H1 (cell line): ENCODE data around the gene ADGRL3.

Experiments
- CEBPB ChIP-seq: IDR thresholded peaks from 2 replicates; pipeline ENCODE4 v1.6.1; 2012; ENCODE audit warnings: low read depth, low read length
- CHD2 ChIP-seq: IDR thresholded peaks from 2 replicates; pipeline ENCODE4 v1.6.1; 2012; ENCODE audit warnings: low read length, improper control_type of control experiment
- CREB1 ChIP-seq: IDR thresholded peaks from 2 replicates; pipeline ENCODE4 v1.6.1; 2012; ENCODE audit warnings: inconsistent platforms
- EP300 ChIP-seq, 2 experiments: IDR thresholded peaks; 1 replicate in 1 of 2; 2 replicates in 1 of 2; pipeline ENCODE4 v1.6.1; 2011 to 2012; ENCODE audit warnings: low read depth in 2 of 2, low read length in 2 of 2, mild to moderate bottlenecking in 2 of 2, borderline replicate concordance in 1 of 2, inconsistent platforms in 1 of 2, moderate library complexity in 1 of 2
- EZH2 ChIP-seq: fragments of 200-600 bp; sonication (generic); IDR thresholded peaks from 2 replicates; pipeline ENCODE4 v1.7.1; 2012; ENCODE audit warnings: low read depth, mild to moderate bottlenecking, moderate library complexity, low read length, inconsistent platforms; ENCODE audit not compliant: severe bottlenecking
- MAFK ChIP-seq: IDR thresholded peaks from 2 replicates; pipeline ENCODE4 v1.6.1; 2012; ENCODE audit warnings: low read depth, mild to moderate bottlenecking, improper control_type of control experiment, low read length
- POLR2A ChIP-seq, 2 experiments: IDR thresholded peaks; 1 replicate in 1 of 2; 2 replicates in 1 of 2; pipeline ENCODE4 v1.6.1; 2011; ENCODE audit warnings: low read depth in 2 of 2, low read length in 2 of 2, mild to moderate bottlenecking in 2 of 2; ENCODE audit errors: control extremely low read depth in 1 of 2
- POLR2AphosphoS5 ChIP-seq: IDR thresholded peaks from 2 replicates; pipeline ENCODE4 v1.6.1; 2011; ENCODE audit warnings: low read depth, low read length
- RAD21 ChIP-seq, 2 experiments: IDR thresholded peaks in 1 of 2; conservative IDR thresholded peaks in 1 of 2; 2 replicates each; pipeline ENCODE4 v1.6.1; 2011; ENCODE audit warnings: low read depth in 2 of 2, low read length in 2 of 2, improper control_type of control experiment in 1 of 2, inconsistent platforms in 1 of 2, mild to moderate bottlenecking in 1 of 2, moderate library complexity in 1 of 2
- RXRA ChIP-seq: IDR thresholded peaks from 2 replicates; pipeline ENCODE4 v1.6.1; 2011; ENCODE audit warnings: low read depth, mild to moderate bottlenecking, low read length, moderate library complexity; ENCODE audit not compliant: insufficient read depth
- TAF1 ChIP-seq: IDR thresholded peaks from 2 replicates; pipeline ENCODE4 v1.6.1; 2011; ENCODE audit warnings: mild to moderate bottlenecking, low read depth, low read length
- TF ChIP-seq, protein P1 (sequence below), 3 experiments: IDR thresholded peaks; 1 replicate in 2 of 3; 2 replicates in 1 of 3; pipeline versions ENCODE4 v1.5.1 to v1.6.1; 2011; ENCODE audit warnings: low read length in 3 of 3, mild to moderate bottlenecking in 3 of 3, inconsistent platforms in 2 of 3, low read depth in 1 of 3, moderate library complexity in 1 of 3; ENCODE audit not compliant: insufficient read depth in 1 of 3; ENCODE audit errors: control extremely low read depth in 1 of 3
- TF ChIP-seq, protein P2 (sequence below): IDR thresholded peaks from 2 replicates; pipeline ENCODE4 v1.6.1; 2012; ENCODE audit warnings: inconsistent platforms

DNA sequence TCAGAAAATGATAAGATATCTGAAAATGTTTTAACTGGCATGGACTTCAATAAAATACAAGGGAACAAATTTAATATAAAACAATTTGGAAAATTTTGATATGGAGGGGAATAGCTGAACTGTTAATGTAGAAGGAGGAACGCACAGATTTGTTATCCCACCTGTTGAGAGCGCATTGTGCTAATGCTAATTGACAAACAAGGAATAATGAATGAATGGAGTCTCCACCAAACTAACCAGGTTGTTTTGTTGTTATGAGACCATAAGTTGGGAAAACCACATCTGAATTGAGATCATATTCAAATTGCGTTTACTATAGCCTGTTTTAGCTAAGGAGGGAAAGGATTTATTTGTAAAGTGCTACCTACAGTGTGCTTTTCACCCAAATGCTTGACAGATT lies 195.6 kb downstream of the ADGRL3 start:
- TF ChIP-seq, protein P1, sequence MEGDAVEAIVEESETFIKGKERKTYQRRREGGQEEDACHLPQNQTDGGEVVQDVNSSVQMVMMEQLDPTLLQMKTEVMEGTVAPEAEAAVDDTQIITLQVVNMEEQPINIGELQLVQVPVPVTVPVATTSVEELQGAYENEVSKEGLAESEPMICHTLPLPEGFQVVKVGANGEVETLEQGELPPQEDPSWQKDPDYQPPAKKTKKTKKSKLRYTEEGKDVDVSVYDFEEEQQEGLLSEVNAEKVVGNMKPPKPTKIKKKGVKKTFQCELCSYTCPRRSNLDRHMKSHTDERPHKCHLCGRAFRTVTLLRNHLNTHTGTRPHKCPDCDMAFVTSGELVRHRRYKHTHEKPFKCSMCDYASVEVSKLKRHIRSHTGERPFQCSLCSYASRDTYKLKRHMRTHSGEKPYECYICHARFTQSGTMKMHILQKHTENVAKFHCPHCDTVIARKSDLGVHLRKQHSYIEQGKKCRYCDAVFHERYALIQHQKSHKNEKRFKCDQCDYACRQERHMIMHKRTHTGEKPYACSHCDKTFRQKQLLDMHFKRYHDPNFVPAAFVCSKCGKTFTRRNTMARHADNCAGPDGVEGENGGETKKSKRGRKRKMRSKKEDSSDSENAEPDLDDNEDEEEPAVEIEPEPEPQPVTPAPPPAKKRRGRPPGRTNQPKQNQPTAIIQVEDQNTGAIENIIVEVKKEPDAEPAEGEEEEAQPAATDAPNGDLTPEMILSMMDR (IDR thresholded peaks at IDR 0.05; ENCODE audit: control extremely low read depth in 1 of 3, insufficient read depth in 1 of 3, low read depth in 1 of 3, low read length in 3 of 3): no peak
- TF ChIP-seq TAF1 (no peak), EP300 (IDR thresholded peaks at IDR 0.05; ENCODE audit: borderline replicate concordance in 1 of 2, low read depth in 2 of 2, low read length in 2 of 2) (no peak), CEBPB (no peak), POLR2AphosphoS5 (no peak), POLR2A (IDR thresholded peaks at IDR 0.05; ENCODE audit: control extremely low read depth in 1 of 2, low read depth in 2 of 2, low read length in 2 of 2) (no peak), RXRA (no peak), CHD2 (no peak), EZH2 (no peak), RAD21 (IDR thresholded peaks at IDR 0.05 in 1 of 2, conservative IDR thresholded peaks at IDR 0.05 in 1 of 2; ENCODE audit: low read depth in 2 of 2, low read length in 2 of 2) (no peak), CREB1 (no peak), MAFK (no peak)
- TF ChIP-seq, protein P2, sequence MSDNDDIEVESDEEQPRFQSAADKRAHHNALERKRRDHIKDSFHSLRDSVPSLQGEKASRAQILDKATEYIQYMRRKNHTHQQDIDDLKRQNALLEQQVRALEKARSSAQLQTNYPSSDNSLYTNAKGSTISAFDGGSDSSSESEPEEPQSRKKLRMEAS: no peak
